Osteocyte (in vitro differentiated cells): ENCODE data around the gene MKKS. TPM values are rescaled to one million over a fixed set of nuclear protein-coding genes. Genes with fewer than 3 reads are reported as not detected.
A peak's percentile ranks its signal among the peaks of the same experiment; 100 is the strongest.

Experiments used
- DNase-seq: peaks from one replicate; pipeline ENCODE4 v3.0.0; 2021; ENCODE audit warnings: mixed read lengths; ENCODE audit not compliant: unreplicated experiment; ENCODE audit errors: extremely low spot score
- H3K27ac Mint-ChIP-seq: one replicate; pipeline ENCODE4 v1.8.0; 2021; ENCODE audit warnings: mild to moderate bottlenecking, mixed read lengths; ENCODE audit not compliant: unreplicated experiment
- H3K27me3 Mint-ChIP-seq: one replicate; pipeline ENCODE4 v1.8.0; 2021; ENCODE audit warnings: mixed read lengths; ENCODE audit not compliant: unreplicated experiment
- H3K36me3 Mint-ChIP-seq: one replicate; pipeline ENCODE4 v1.8.0; 2021; ENCODE audit warnings: mixed read lengths; ENCODE audit not compliant: unreplicated experiment
- H3K4me1 Mint-ChIP-seq: one replicate; pipeline ENCODE4 v1.8.0; 2021; ENCODE audit warnings: mixed read lengths; ENCODE audit not compliant: unreplicated experiment
- H3K4me3 Mint-ChIP-seq: one replicate; pipeline ENCODE4 v1.8.0; 2021; ENCODE audit warnings: mild to moderate bottlenecking, moderate library complexity, mixed read lengths; ENCODE audit not compliant: unreplicated experiment
- H3K9me3 Mint-ChIP-seq: one replicate; pipeline ENCODE4 v1.8.0; 2021; ENCODE audit warnings: mixed read lengths; ENCODE audit not compliant: unreplicated experiment
- CTCF ChIP-seq: fragments of 200-600 bp; sonication (generic); IDR thresholded peaks from 2 replicates; pipeline ENCODE4 v1.5.0; 2021; ENCODE audit warnings: antibody characterized with exemption, mild to moderate bottlenecking, moderate library complexity
- total RNA-seq: library from RNA; stranded (reverse); gene quantifications from 2 replicates; pipeline ENCODE4 v1.2.1, GENCODE V29; 2021

Gene MKKS
- total RNA-seq, 1 donor from 2014 or later = 13.0 TPM

- peaks cover 12% of the 10 kb centered on the region for H3K27me3 Mint-ChIP-seq
- peaks cover 5% of the 10 kb centered on the region for H3K4me1 Mint-ChIP-seq
- no peak overlapping the region for H3K4me3 Mint-ChIP-seq
- no peaks in the 10 kb centered on the region for H3K36me3 Mint-ChIP-seq
- TF ChIP-seq CTCF = no peak
- no peak overlapping the region for H3K27ac Mint-ChIP-seq
- DNase-seq = no peak
- no peaks in the 10 kb centered on the region for H3K9me3 Mint-ChIP-seq
Measured at GRCh38 chr20:10362674-10363073, 71.3 kb downstream of the MKKS start.

- no peaks in the 10 kb centered on the region for H3K36me3 Mint-ChIP-seq
- TF ChIP-seq CTCF = no peak
- H3K4me1 Mint-ChIP-seq = peaks cover 5% of the 10 kb centered on the region
- H3K9me3 Mint-ChIP-seq = no peaks in the 10 kb centered on the region
- DNase-seq = no peak
- peaks cover 12% of the 10 kb centered on the region for H3K27me3 Mint-ChIP-seq
- no peak overlapping the region for H3K4me3 Mint-ChIP-seq
- H3K27ac Mint-ChIP-seq = no peak overlapping the region
Measured at GRCh38 chr20:10360878-10361277, 73.1 kb downstream of the MKKS start.

GRCh38 chr20:10359621-10360040, 74.4 kb downstream of the MKKS start:
- H3K27ac Mint-ChIP-seq = no peak overlapping the region
- no peaks in the 10 kb centered on the region for H3K9me3 Mint-ChIP-seq
- DNase-seq = no peak
- no peaks in the 10 kb centered on the region for H3K36me3 Mint-ChIP-seq
- no peak overlapping the region for H3K4me3 Mint-ChIP-seq
- H3K27me3 Mint-ChIP-seq = peaks cover 12% of the 10 kb centered on the region
- no peak for TF ChIP-seq CTCF
- H3K4me1 Mint-ChIP-seq = peaks cover 7% of the 10 kb centered on the region

- DNase-seq = no peak
- H3K36me3 Mint-ChIP-seq = no peaks in the 10 kb centered on the region
- peaks cover 16% of the 10 kb centered on the region for H3K4me1 Mint-ChIP-seq
- no peaks in the 10 kb centered on the region for H3K9me3 Mint-ChIP-seq
- peaks cover 6% of the 10 kb centered on the region for H3K27me3 Mint-ChIP-seq
- H3K27ac Mint-ChIP-seq = no peak overlapping the region
- TF ChIP-seq CTCF = peak; percentile 60
- H3K4me3 Mint-ChIP-seq = no peak overlapping the region
Measured at GRCh38 chr20:10357974-10358373, 76.0 kb downstream of the MKKS start.

- DNase-seq = no peak
- no peaks in the 10 kb centered on the region for H3K9me3 Mint-ChIP-seq
- H3K36me3 Mint-ChIP-seq = no peaks in the 10 kb centered on the region
- no peak overlapping the region for H3K4me3 Mint-ChIP-seq
- H3K27ac Mint-ChIP-seq = no peak overlapping the region
- H3K27me3 Mint-ChIP-seq = peaks cover 3% of the 10 kb centered on the region
- TF ChIP-seq CTCF = no peak
- peaks cover 24% of the 10 kb centered on the region for H3K4me1 Mint-ChIP-seq
Measured at GRCh38 chr20:10357061-10357708, 76.8 kb downstream of the MKKS start.
